H9 (cell line): ENCODE data around the gene ATG13. TPM values are rescaled to one million over a fixed set of nuclear protein-coding genes. Genes with fewer than 3 reads are reported as not detected.

Source experiments
- DNase-seq: peaks from one replicate; pipeline ENCODE4 v3.0.0-alpha.2; 2017
- H2AFZ ChIP-seq: one replicate; pipeline ENCODE4 v1.6.1; 2013; ENCODE audit warnings: mild to moderate bottlenecking, low read length, control low read depth, moderate library complexity
- H2AK5ac ChIP-seq: 2 replicates; pipeline ENCODE4 v1.6.1; 2013; ENCODE audit warnings: low read length, control low read depth, mixed read lengths; ENCODE audit not compliant: insufficient read length
- H2BK120ac ChIP-seq: one replicate; pipeline ENCODE4 v1.6.1; 2013; ENCODE audit warnings: low read depth, mild to moderate bottlenecking, low read length, control low read depth, inconsistent platforms; ENCODE audit not compliant: poor library complexity, severe bottlenecking
- H2BK12ac ChIP-seq: 2 replicates; pipeline ENCODE4 v1.6.1; 2013; ENCODE audit warnings: low read length, control low read depth, mixed read lengths, low read depth; ENCODE audit not compliant: insufficient read length
- H2BK15ac ChIP-seq: 2 replicates; pipeline ENCODE4 v1.6.1; 2013; ENCODE audit warnings: low read depth, low read length, control low read depth
- H2BK20ac ChIP-seq: one replicate; pipeline ENCODE4 v1.6.1; 2013; ENCODE audit warnings: low read depth, mild to moderate bottlenecking, low read length, control low read depth, inconsistent platforms; ENCODE audit not compliant: poor library complexity, severe bottlenecking
- H2BK5ac ChIP-seq: 2 replicates; pipeline ENCODE4 v1.6.1; 2013; ENCODE audit warnings: low read length, control low read depth, mixed read lengths; ENCODE audit not compliant: insufficient read length
- H3K14ac ChIP-seq: 2 replicates; pipeline ENCODE4 v1.6.1; 2013; ENCODE audit warnings: low read length, control low read depth; ENCODE audit not compliant: insufficient read depth
- H3K18ac ChIP-seq: 2 replicates; pipeline ENCODE4 v1.6.1; 2013; ENCODE audit warnings: low read depth, mild to moderate bottlenecking, mixed read lengths, low read length, control low read depth; ENCODE audit not compliant: insufficient read length
- H3K23ac ChIP-seq: 2 replicates; pipeline ENCODE4 v1.6.1; 2013; ENCODE audit warnings: low read length, control low read depth, mixed read lengths, low read depth; ENCODE audit not compliant: insufficient read length
- H3K23me2 ChIP-seq: 2 replicates; pipeline ENCODE4 v1.6.1; 2013; ENCODE audit warnings: low read depth, mild to moderate bottlenecking, mixed read lengths, low read length, control low read depth; ENCODE audit not compliant: insufficient read length, poor library complexity, severe bottlenecking
- H3K27ac ChIP-seq: 2 replicates; pipeline ENCODE4 v1.5.1; 2013; ENCODE audit warnings: low read length, control low read depth, mixed read lengths, low read depth; ENCODE audit not compliant: insufficient read length
- H3K27me3 ChIP-seq: 2 replicates; pipeline ENCODE4 v1.6.1; 2013; ENCODE audit warnings: low read length, control low read depth, inconsistent platforms; ENCODE audit not compliant: insufficient read depth
- H3K4ac ChIP-seq: 2 replicates; pipeline ENCODE4 v1.6.1; 2013; ENCODE audit warnings: low read depth, mild to moderate bottlenecking, control low read depth, inconsistent platforms, low read length, moderate library complexity
- H3K4me1 ChIP-seq: 2 replicates; pipeline ENCODE4 v1.6.1; 2013; ENCODE audit warnings: low read length, control low read depth, inconsistent platforms; ENCODE audit not compliant: insufficient read depth
- H3K4me2 ChIP-seq: 2 replicates; pipeline ENCODE4 v1.6.1; 2013; ENCODE audit warnings: low read length, control low read depth, mixed read lengths; ENCODE audit not compliant: insufficient read length, insufficient read depth
- H3K56ac ChIP-seq: 2 replicates; pipeline ENCODE4 v1.6.1; 2013; ENCODE audit warnings: low read depth, mild to moderate bottlenecking, mixed read lengths, low read length, control low read depth; ENCODE audit not compliant: insufficient read length
- H3K79me1 ChIP-seq: 2 replicates; pipeline ENCODE4 v1.6.1; 2013; ENCODE audit warnings: low read depth, mild to moderate bottlenecking, moderate library complexity, low read length, control low read depth, inconsistent platforms; ENCODE audit not compliant: insufficient read depth, poor library complexity, severe bottlenecking
- H3K79me2 ChIP-seq: 2 replicates; pipeline ENCODE4 v1.6.1; 2013; ENCODE audit warnings: low read length, control low read depth, inconsistent platforms; ENCODE audit not compliant: insufficient read depth
- H3K9ac ChIP-seq: 2 replicates; pipeline ENCODE4 v1.6.1; 2013; ENCODE audit warnings: low read length, control low read depth, mixed read lengths; ENCODE audit not compliant: insufficient read length; ENCODE audit errors: extremely low read depth
- H3K9me3 ChIP-seq: one replicate; pipeline ENCODE4 v1.6.1; 2013; ENCODE audit warnings: low read depth, low read length, inconsistent platforms; ENCODE audit not compliant: control insufficient read depth
- H3T11ph ChIP-seq: one replicate; pipeline ENCODE4 v1.6.1; 2013; ENCODE audit warnings: mild to moderate bottlenecking, low read length, control low read depth, inconsistent platforms
- H4K20me1 ChIP-seq: one replicate; pipeline ENCODE4 v1.6.1; 2013; ENCODE audit not compliant: control insufficient read depth, insufficient read length, insufficient read depth
- H4K5ac ChIP-seq: 2 replicates; pipeline ENCODE4 v1.6.1; 2013; ENCODE audit warnings: low read depth, mild to moderate bottlenecking, mixed read lengths, low read length, control low read depth; ENCODE audit not compliant: insufficient read length
- H4K8ac ChIP-seq: replicated peaks from 2 replicates; pipeline ENCODE4 v1.6.1; 2013; ENCODE audit warnings: low read length, control low read depth, mixed read lengths, low read depth; ENCODE audit not compliant: insufficient read length
- H4K91ac ChIP-seq: 2 replicates; pipeline ENCODE4 v1.6.1; 2013; ENCODE audit warnings: low read depth, mild to moderate bottlenecking, moderate library complexity, mixed read lengths, low read length, control low read depth; ENCODE audit not compliant: insufficient read length
- H3K27ac Mint-ChIP-seq, 3 experiments: 2 replicates in 2 of 3; 3 replicates in 1 of 3; pipeline ENCODE4 v1.8.0; 2020 to 2021; ENCODE audit warnings: mixed read lengths in 3 of 3, mild to moderate bottlenecking in 1 of 3, moderate library complexity in 1 of 3
- H3K27me3 Mint-ChIP-seq: 2 replicates; pipeline ENCODE4 v1.8.0; 2021; ENCODE audit warnings: low read depth, mild to moderate bottlenecking, moderate library complexity, mixed read lengths
- H3K36me3 Mint-ChIP-seq, 3 experiments: 2 replicates in 2 of 3; 3 replicates in 1 of 3; pipeline ENCODE4 v1.8.0; 2020 to 2021; ENCODE audit warnings: low read depth in 3 of 3, mixed read lengths in 3 of 3; ENCODE audit not compliant: insufficient read depth in 1 of 3
- H3K4me1 Mint-ChIP-seq, 2 experiments: 2 replicates each; pipeline ENCODE4 v1.8.0; 2020; ENCODE audit warnings: mixed read lengths in 2 of 2
- H3K4me3 Mint-ChIP-seq, 2 experiments: 2 replicates in 1 of 2; 3 replicates in 1 of 2; pipeline ENCODE4 v1.8.0; 2020 to 2021; ENCODE audit warnings: mild to moderate bottlenecking in 2 of 2, mixed read lengths in 2 of 2, moderate library complexity in 1 of 2
- H3K9me3 Mint-ChIP-seq, 2 experiments: 2 replicates in 1 of 2; 3 replicates in 1 of 2; pipeline ENCODE4 v1.8.0; 2020; ENCODE audit warnings: mild to moderate bottlenecking in 2 of 2, mixed read lengths in 2 of 2, moderate library complexity in 1 of 2
- CTCF ChIP-seq: fragments of 200-600 bp; sonication (generic); conservative IDR thresholded peaks from 3 replicates; pipeline ENCODE4 v1.8.0; 2021; ENCODE audit warnings: antibody characterized with exemption, mild to moderate bottlenecking
- WGBS: extraction: QIAGEN DNeasy Blood & Tissue Kit; methylation state at CpG from one replicate; pipeline ENCODE4 v1.1.7; 2013; ENCODE audit warnings: missing lambda C conversion rate, low lambda C conversion rate, mixed read lengths; ENCODE audit not compliant: insufficient read length; ENCODE audit errors: extremely low coverage; 5-methylcytosine and 5-hydroxymethylcytosine counted together
- total RNA-seq: library from RNA; stranded (reverse); gene quantifications from 2 replicates; pipeline ENCODE4 v1.2.1, GENCODE V29; 2021

Gene ATG13
- total RNA-seq, 1 experiment from 2014 or later = 79.1 TPM

DNA sequence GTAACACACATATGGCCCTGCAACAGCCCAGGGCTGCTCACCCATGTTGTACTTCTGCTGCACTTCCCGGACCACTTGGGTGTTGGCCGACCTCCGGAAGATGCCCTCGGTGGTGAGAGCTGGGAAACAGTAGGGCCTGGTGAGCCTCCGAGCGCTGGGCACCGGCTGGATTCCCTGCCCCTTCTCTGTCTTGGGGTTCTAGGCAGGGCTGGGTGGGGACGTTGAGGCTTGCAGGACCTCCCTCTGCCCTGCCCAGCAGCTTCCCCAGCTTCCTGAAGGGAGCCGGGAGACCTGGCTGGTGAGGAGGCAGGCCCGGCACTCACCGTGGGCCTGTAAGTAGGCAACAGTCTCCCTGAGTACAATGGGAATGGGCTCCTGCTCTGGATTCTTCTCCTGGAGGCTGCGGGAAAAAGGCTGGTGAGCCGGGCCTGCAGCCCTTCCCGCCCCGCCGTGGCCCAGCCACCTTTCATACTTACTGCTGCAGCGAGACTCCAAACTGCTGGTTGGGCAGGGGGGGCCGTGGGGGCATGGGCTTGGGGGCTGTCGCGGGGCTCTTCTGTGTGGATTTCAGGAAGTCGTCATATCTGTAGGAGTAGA is 62.9 kb downstream of the ATG13 start:
- H3K4me1 Mint-ChIP-seq = peaks cover 2 to 3% of the 10 kb centered on the region in 2 experiments
- Histone ChIP-seq H3T11ph (no peak overlapping the region), H3K4me1 (no peaks in the 10 kb centered on the region), H3K23ac (no peak overlapping the region), H3K27ac (no peak overlapping the region), H2BK20ac (no peak overlapping the region), H4K20me1 (no peaks in the 10 kb centered on the region), H3K9ac (no peak overlapping the region), H2BK120ac (no peak overlapping the region), H2BK5ac (no peak overlapping the region), H2AK5ac (no peak overlapping the region), H3K14ac (no peak overlapping the region), H3K27me3 (no peaks in the 10 kb centered on the region), H3K23me2 (no peaks in the 10 kb centered on the region), H3K56ac (no peak overlapping the region), H4K8ac (no peak overlapping the region), H2BK15ac (no peak overlapping the region), H3K9me3 (no peaks in the 10 kb centered on the region), H3K18ac (no peak overlapping the region), H3K4me2 (no peak overlapping the region), H2AFZ (no peak overlapping the region), H3K79me1 (no peaks in the 10 kb centered on the region), H3K4ac (no peak overlapping the region), H2BK12ac (no peak overlapping the region), H4K91ac (no peak overlapping the region), H3K79me2 (no peaks in the 10 kb centered on the region), H4K5ac (no peak overlapping the region)
- H3K4me3 Mint-ChIP-seq = no peak overlapping the region
- H3K27ac Mint-ChIP-seq = no peak overlapping the region
- no peak for TF ChIP-seq CTCF
- no peaks in the 10 kb centered on the region; the same call in 1 of the 2 replicates for H3K27me3 Mint-ChIP-seq
- DNase-seq = no peak
- H3K36me3 Mint-ChIP-seq = peaks cover 0 to 15% (median 9%) of the 10 kb centered on the region in 3 experiments; a peak in 4 of 7 replicates
- WGBS = no CpG with 5 or more reads among the region's 21 CpGs
- H3K9me3 Mint-ChIP-seq = no peaks in the 10 kb centered on the region
